Heart right ventricle (tissue), 16 donors: ENCODE data around the gene TRERF1. TPM values are rescaled to one million over a fixed set of nuclear protein-coding genes. Genes with fewer than 3 reads are reported as not detected.

Experiments used
- ATAC-seq, 8 donors: fragments of 200-7000 bp; cut with Tn5 transposase; one replicate each; pipeline ENCODE4 v1.9.1; 2020; ENCODE audit warnings: mild to moderate bottlenecking in 8 of 8, moderate library complexity in 8 of 8, moderate number of reproducible peaks in 1 of 8
- DNase-seq, 2 donors: peaks; one replicate each; pipeline ENCODE4 v3.0.0-alpha.2; 2020
- H3K27ac ChIP-seq, 10 donors: fragments of 200-600 bp; sonication (generic) in 2 of 10; one replicate each; pipeline versions ENCODE4 v1.5.0 to v1.8.0; 2020 to 2022; ENCODE audit warnings: mild to moderate bottlenecking in 3 of 10
- H3K27me3 ChIP-seq, 7 donors: fragments of 200-600 bp; one replicate each; pipeline ENCODE4 v1.8.0; 2021 to 2022; ENCODE audit warnings: mild to moderate bottlenecking in 2 of 7
- H3K36me3 ChIP-seq, 9 donors: fragments of 200-600 bp; sonication (generic) in 1 of 9; one replicate each; pipeline versions ENCODE4 v1.5.0 to v1.8.0; 2020 to 2022; ENCODE audit warnings: mild to moderate bottlenecking in 2 of 9
- H3K4me1 ChIP-seq, 9 donors: fragments of 200-600 bp; sonication (generic) in 1 of 9; one replicate each; pipeline versions ENCODE4 v1.5.0 to v1.8.0; 2020 to 2022; ENCODE audit warnings: mild to moderate bottlenecking in 4 of 9
- H3K4me3 ChIP-seq, 10 donors: fragments of 200-600 bp; sonication (generic) in 2 of 10; one replicate each; pipeline versions ENCODE4 v1.5.0 to v1.8.0; 2020 to 2022; ENCODE audit warnings: mild to moderate bottlenecking in 7 of 10, moderate library complexity in 2 of 10
- H3K9me3 ChIP-seq, 11 donors: fragments of 200-600 bp in 10 of 11; sonication (generic) in 2 of 11; one replicate each; pipeline versions ENCODE4 v1.5.0 to v1.8.0; 2013 to 2022; ENCODE audit warnings: mild to moderate bottlenecking in 2 of 11, control low read depth in 1 of 11, moderate library complexity in 1 of 11
- WGBS, 2 donors: extraction: QIAGEN DNeasy Blood & Tissue Kit; methylation state at CpG; one replicate each; pipeline ENCODE4 v1.1.7; 2013; ENCODE audit warnings: inconsistent platforms in 1 of 2; 5-methylcytosine and 5-hydroxymethylcytosine counted together
- intact Hi-C, 10 donors: fragments of 100-400 bp; cut with DNase I; formaldehyde crosslinking; loops; one replicate each; pipeline versions ENCODE4 v1.11.1 to v1.14.2; 2022
- polyA plus RNA-seq, 2 donors: library from polyadenylated mRNA; stranded (reverse); fragments of 200-250 nt; gene quantifications; one replicate each; pipeline ENCODE4 v1.2.3, GENCODE V29; 2013
- total RNA-seq, 10 donors: library from RNA; stranded (reverse); fragmentation: NEBNext Ultra II Directional in 3 of 10; extraction: Animal tissue kit (Norgen Biotek cat#: 25700) in 3 of 10; gene quantifications; one replicate each; pipeline versions ENCODE4 v1.2.1 to v1.2.4, GENCODE V29; 2021 to 2023
- TF ChIP-seq, protein P1 (sequence below), 9 donors: fragments of 200-600 bp; sonication (generic) in 2 of 9; IDR thresholded peaks; one replicate each; pipeline versions ENCODE4 v1.5.0 to v1.8.0; 2021 to 2022; ENCODE audit warnings: antibody characterized with exemption in 9 of 9, mild to moderate bottlenecking in 5 of 9, moderate library complexity in 1 of 9
- donor health status: Arrhythmogenic right ventricular cardiomyopathy.
- donor health status: ischemic (EF 13 %, LVEDD 7.1; RV severe dilation, severe dysfunction).
- donor health status: healthy with polysubstance abuse.
- donor health status: DM: no; HTN: yes; CAD: no.
- donor health status: DM: no; HTN: no; CAD: no.
- donor health status: ischemic (EF 25% LVEDD 6.9; RV normal size, moderate dysfunction).
- donor health status: ischemic (EF 25% LVEDD 5.7; RV mildly dilated, moderate dysfunction).
- donor health status: healthy.
- donor health status: DM: yes; HTN: yes; CAD: no.
- donor health status: Ischemic cardiomyopathy.
- donor health status: ischemic (EF 35%, LVEDD 5.7; RV mildly dilated, moderate dysfunction).
- donor health status: nonischemic (EF 11% LVEDD 7.7; RV severe dilation, severe dysfunction).
- donor health status: DM: yes; HTN: yes; CAD: no.
- donor health status: PGD.
- donor health status: ischemic (EF 29% LVEDD 5.4; RV normal size, mild dysfunction).
- donor health status: nonischemic (EF 23%, LVEDD 6.1; RV moderate dilation, normal function).

Gene TRERF1
- total and polyA plus RNA-seq, 12 donors, result 0.75 to 2.8 (median 1.6) TPM

DNA sequence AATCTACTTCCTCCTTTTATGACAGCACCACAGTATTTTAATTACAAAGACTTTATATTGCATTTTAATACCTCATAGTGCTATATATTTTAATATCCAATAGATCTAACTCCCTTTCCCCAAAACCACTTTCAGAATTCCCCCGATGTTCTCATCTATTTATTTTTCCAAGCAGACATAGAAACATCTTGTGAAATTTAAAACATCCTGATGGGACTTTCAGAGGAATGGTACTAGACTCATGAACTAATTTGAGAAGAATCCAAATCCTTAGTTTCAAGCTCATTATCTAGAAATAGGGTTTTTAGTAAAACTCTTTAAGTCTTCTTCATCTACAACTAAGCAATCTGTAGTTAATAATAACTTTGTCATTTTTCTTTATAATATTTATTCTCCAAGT lies 97.0 kb downstream of the TRERF1 start:
- Histone ChIP-seq H3K27me3 (no peaks in the 10 kb centered on the region), H3K9me3 (no peaks in the 10 kb centered on the region), H3K4me3 (no peak overlapping the region), H3K4me1 (no peaks in the 10 kb centered on the region), H3K27ac (no peak overlapping the region), H3K36me3 (no peaks in the 10 kb centered on the region)
- TF ChIP-seq, protein P1, sequence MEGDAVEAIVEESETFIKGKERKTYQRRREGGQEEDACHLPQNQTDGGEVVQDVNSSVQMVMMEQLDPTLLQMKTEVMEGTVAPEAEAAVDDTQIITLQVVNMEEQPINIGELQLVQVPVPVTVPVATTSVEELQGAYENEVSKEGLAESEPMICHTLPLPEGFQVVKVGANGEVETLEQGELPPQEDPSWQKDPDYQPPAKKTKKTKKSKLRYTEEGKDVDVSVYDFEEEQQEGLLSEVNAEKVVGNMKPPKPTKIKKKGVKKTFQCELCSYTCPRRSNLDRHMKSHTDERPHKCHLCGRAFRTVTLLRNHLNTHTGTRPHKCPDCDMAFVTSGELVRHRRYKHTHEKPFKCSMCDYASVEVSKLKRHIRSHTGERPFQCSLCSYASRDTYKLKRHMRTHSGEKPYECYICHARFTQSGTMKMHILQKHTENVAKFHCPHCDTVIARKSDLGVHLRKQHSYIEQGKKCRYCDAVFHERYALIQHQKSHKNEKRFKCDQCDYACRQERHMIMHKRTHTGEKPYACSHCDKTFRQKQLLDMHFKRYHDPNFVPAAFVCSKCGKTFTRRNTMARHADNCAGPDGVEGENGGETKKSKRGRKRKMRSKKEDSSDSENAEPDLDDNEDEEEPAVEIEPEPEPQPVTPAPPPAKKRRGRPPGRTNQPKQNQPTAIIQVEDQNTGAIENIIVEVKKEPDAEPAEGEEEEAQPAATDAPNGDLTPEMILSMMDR (IDR thresholded peaks at IDR 0.05), result no peak
- 80 to 84% methylated on average over 1 of the region's 1 CpG for WGBS, 2 donors
- intact Hi-C loops, result no loop called here
- DNase-seq, result no peak
- ATAC-seq, result no peak

DNA sequence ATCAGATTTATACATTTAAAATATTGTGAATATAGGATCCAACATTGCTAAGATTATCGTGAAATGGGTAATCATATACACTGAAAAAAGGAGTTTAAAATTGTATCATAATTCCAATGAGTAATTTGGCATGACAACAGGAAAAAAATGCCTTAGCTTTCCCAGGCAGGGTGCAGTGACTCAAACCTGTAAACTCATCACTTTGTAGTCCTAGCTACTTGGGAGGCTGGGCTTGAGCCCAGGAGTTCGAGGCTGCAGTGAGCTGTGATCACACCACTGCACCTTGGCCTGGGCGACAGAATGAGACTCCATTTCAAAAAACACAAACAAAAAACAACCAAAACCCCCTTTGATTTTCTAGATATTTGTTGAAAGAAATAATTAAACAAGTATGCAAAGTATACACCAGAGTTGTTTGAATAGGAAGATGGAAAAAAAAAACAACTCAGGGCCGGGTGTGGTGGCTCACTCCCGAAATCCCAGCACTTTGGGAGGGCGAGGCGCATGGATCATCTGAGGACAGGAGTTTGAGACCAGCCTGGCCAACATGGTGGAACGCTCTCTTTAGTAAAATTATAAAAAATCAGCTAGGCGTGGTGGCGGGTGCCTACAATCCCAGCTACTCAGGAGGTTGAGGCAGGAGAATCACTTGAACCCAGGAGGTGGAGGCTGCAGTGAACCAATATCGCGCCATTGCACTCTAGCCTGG lies 98.7 kb downstream of the TRERF1 start:
- no peaks in the 10 kb centered on the region for H3K27me3 ChIP-seq
- H3K4me1 ChIP-seq, result no peaks in the 10 kb centered on the region
- no peak overlapping the region for H3K27ac ChIP-seq
- no peak for ATAC-seq
- H3K4me3 ChIP-seq, result no peak overlapping the region
- no peaks in the 10 kb centered on the region for H3K9me3 ChIP-seq
- WGBS, 2 donors, result 96 to 97% methylated on average over 12 of the region's 12 CpGs
- H3K36me3 ChIP-seq, result no peaks in the 10 kb centered on the region
- no peak for DNase-seq
- TF ChIP-seq, protein P1 (IDR thresholded peaks at IDR 0.05), result no peak
- intact Hi-C loops, result no loop called here

DNA sequence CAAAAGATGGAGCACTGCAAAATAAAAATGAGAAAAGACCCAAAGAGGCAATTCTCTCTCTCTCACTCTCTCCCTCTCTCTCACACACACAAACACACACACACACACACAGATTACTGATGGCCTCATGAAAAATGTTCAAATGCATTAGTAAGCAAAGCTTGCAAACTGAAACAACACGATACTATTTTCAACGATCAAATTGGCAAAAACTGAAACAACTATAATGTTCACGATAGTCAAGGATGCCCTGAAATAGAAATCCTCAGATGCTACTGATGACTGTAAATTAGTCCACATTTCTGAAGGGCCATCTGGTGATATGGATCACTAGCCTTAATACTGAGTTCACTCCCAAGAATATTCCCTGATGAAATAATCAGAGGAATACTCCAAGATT lies 100.8 kb downstream of the TRERF1 start:
- TF ChIP-seq, protein P1 (IDR thresholded peaks at IDR 0.05), result no peak
- no peak overlapping the region for H3K4me3 ChIP-seq
- intact Hi-C loops, result no loop called here
- H3K36me3 ChIP-seq, result no peaks in the 10 kb centered on the region
- H3K9me3 ChIP-seq, result no peaks in the 10 kb centered on the region
- DNase-seq (no peak), ATAC-seq (no peak)
- H3K4me1 ChIP-seq, result no peaks in the 10 kb centered on the region
- H3K27ac ChIP-seq, result no peak overlapping the region
- no peaks in the 10 kb centered on the region for H3K27me3 ChIP-seq
- WGBS, 2 donors, result 93 to 96% methylated on average over 3 of the region's 3 CpGs

DNA sequence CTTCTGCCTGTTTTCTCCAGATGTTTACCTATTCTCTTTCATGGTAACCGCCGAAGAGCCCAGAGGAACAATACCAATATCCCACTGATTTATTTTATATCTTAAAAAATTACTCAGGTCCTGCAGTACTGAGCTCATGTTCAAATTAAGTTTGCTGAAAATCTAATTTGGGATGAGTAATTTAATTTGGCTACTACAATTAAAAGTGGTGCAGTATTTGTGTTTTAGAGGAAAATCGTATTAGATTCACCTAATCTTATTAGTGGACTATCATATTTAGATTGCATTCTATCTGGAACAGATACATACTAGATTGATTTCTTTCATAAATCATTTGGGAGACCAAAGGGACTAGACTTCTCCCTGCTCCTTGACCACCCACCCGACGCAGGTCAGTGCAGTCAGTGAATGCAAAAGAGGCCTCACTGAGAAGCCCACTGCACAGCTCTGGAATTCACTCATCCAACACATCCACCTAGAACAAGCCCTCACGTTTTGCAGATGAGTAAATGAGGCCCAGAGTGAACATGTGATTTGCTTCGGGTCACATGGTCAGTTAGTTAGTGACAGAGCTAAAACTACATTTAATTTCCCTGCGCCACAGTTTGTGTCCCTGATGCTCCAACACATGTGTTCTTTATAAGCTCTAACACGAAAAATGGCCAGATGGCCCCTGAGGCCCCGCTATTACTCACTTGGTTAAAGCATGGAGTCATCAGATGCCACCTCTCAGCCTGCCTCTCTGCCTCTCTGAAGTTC lies 101.8 kb downstream of the TRERF1 start:
- 92 to 93% methylated on average over 10 of the region's 10 CpGs for WGBS, 2 donors

More for the DNA sequence above, 101.8 kb downstream of the TRERF1 start:
- no peak overlapping the region for H3K4me3 ChIP-seq
- H3K36me3 ChIP-seq, result no peaks in the 10 kb centered on the region
- no peaks in the 10 kb centered on the region for H3K9me3 ChIP-seq
- TF ChIP-seq, protein P1 (IDR thresholded peaks at IDR 0.05), result no peak
- intact Hi-C loops, result no loop called here
- DNase-seq (no peak), ATAC-seq (no peak)
- no peaks in the 10 kb centered on the region for H3K4me1 ChIP-seq
- H3K27ac ChIP-seq, result no peak overlapping the region
- no peaks in the 10 kb centered on the region for H3K27me3 ChIP-seq
